ENCODE measurements around the gene OTX1.

DNA sequence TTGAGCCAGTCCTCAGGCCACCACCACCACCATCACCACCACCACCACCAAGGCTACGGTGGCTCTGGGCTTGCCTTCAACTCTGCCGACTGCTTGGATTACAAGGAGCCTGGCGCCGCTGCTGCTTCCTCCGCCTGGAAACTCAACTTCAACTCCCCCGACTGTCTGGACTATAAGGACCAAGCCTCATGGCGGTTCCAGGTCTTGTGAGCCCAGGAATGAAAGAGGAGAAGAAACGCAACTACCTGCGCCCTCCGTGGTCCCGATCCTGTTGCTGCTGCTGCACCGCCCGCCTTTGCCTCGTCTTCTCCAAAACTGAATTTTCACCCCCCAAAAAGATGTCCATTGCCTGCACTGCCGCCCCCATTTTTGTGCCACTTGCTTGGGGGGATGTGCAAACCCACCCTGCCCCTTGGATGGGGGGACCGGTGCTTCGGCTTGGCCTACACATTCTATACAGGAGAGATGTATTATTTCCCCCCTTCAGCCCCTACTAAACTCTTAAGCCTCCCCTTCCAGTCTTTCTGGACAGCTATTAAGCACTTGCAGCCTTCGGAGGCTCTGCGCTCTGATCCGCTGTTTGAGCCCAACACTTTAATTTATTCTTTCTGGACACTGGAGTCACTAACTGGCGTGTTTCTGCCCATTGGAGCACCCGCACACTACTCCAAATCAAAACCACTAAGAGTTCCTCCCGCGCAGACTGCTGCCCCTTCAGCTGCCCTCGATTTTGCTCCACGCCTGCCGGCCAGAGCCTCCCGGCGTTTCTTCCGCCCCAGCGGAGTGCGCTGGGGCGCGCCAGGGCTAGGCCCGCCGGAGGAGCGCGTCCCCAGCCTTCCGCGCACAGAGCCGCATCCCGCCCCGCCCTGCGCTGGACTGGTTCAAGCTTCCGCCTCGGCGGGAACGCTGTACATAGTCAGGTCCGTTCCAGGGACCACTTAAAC, 5.7 kb downstream of the OTX1 start:
- TF ChIP-seq CTCF (IDR thresholded peaks at IDR 0.05) (no peak), MAX (CRISPR knock-in tag; IDR thresholded peaks at IDR 0.05) (no peak), ZNF219 (CRISPR knock-in tag; IDR thresholded peaks at IDR 0.05; ENCODE audit: borderline replicate concordance) (no peak), ZNF425 (CRISPR knock-in tag; conservative IDR thresholded peaks at IDR 0.05) (no peak), SP1 (CRISPR knock-in tag; conservative IDR thresholded peaks at IDR 0.05) (no peak)

Data from WTC11 (cell line).